SK-N-MC (cell line): ENCODE measurements around the gene RHEB.

ENCODE experiments used
- EZH2 ChIP-seq: fragments of 200-600 bp; sonication (generic); IDR thresholded peaks from one replicate; pipeline ENCODE4 v1.6.1; 2017; ENCODE audit warnings: antibody characterized with exemption
- FOXP2 ChIP-seq: optimal IDR thresholded peaks from 2 replicates; pipeline ENCODE3; 2011; ENCODE audit warnings: mild to moderate bottlenecking, moderate library complexity; ENCODE audit not compliant: insufficient read depth; ENCODE audit errors: extremely low read length, control extremely low read depth
- POLR2AphosphoS5 ChIP-seq: IDR thresholded peaks from 2 replicates; pipeline ENCODE4 v1.6.1; 2012; ENCODE audit warnings: mild to moderate bottlenecking, low read depth, low read length, borderline replicate concordance

DNA sequence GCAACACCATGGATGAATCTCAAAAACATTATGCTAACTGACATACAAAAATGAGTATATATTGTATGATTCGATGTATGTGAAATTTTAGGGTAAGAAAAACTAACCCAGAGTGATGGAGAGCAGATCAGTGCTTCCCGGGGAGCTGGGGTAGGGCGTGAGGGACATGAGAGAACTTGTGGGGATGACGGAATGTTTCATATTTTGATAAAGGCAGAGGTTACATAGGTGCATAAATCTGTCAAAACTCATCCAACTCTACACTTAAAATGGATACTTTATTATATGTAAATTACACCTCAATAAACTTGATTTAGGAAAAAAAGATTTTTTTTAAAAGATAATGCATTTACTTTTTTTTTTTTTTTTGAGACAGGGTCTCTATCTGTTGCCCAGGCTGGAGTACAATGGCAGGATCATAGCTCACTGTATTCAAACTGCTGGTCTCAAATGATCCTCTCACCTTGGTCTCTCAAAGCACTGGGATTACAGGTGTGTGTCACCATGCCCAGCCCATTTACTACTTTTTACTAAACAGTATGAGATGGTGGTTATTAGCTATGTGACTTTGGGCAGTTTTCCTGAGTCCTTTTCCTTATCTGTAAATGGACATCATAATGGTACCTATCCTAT, 13.7 kb downstream of the RHEB start:
- TF ChIP-seq FOXP2: no peak
- no peak for TF ChIP-seq POLR2AphosphoS5
- TF ChIP-seq EZH2: no peak
